GM21528 (cell line): ENCODE data around the gene KLK3.

Experiments used
- ATAC-seq: cut with Tn5 transposase; IDR thresholded peaks from one replicate; pipeline ENCODE4 v1.9.1; 2021; ENCODE audit warnings: mild to moderate bottlenecking, moderate library complexity; ENCODE audit not compliant: unreplicated experiment, low FRiP score

Gene KLK3

DNA sequence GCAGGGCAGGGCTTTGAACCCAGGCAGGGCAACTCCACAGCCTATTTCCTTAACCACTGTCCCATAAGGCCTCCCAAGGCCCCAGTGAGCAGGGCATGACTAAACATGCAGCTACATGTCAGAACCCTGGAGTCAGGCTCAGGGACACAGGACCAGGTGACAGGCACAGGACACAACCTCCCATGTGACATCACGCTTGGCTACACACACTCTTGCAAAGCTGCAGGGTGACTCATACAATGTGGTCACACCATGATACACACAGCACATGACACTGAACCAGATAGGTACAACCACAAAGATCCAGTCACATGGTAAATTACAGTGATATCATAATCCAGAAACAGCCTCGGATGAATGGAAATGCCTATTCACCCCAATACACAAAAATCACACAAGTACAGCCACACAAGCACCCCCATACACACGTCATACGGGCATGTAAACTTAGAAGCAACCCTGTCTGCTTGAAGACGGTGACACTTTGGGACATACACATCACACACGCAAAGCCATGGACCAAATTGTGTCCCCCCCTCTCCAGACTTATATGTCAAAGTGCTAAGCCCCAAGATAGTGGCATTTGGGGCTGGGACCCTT lies 42.0 kb downstream of the KLK3 start:
- ATAC-seq, result peak; percentile 73

DNA sequence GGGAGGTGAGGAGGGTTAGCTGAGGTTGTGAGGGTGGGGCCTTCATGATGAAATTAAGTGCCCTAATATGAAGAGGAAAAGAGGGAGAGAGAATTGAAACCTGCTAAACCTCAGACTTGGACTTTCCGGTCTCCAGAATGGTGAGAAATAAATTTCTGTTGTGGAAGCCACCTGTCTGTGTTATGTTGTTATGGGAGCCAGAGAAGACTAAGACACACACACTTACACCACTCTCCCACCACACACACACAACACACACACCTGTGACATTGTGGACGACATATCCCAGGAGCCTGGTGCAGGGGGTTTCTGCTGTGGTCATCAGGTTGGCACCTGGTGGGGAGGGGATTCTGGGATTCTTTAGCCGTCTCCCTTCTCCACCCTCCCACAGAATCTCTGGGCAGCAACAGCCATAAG lies 42.5 kb downstream of the KLK3 start:
- peak; percentile 29 for ATAC-seq

DNA sequence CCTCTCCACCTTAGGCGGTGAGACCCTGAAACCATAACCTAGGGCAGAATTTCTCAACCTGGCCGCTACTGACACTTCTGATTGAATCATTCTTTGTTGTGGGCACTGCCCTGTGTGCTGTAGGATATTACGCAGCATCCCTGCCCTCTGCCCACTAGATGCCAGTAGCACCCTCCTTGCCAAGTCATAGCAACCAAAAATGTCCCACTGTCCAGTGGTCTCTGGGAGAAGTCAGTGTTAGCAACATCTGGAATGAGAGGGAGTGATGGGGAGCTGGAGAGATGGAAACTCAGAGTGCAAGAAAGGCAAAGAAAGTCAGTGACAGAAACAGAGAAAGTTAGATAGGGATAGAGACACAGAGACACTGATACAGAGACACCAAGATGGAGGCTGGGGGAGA lies 42.9 kb downstream of the KLK3 start:
- ATAC-seq, result no peak

DNA sequence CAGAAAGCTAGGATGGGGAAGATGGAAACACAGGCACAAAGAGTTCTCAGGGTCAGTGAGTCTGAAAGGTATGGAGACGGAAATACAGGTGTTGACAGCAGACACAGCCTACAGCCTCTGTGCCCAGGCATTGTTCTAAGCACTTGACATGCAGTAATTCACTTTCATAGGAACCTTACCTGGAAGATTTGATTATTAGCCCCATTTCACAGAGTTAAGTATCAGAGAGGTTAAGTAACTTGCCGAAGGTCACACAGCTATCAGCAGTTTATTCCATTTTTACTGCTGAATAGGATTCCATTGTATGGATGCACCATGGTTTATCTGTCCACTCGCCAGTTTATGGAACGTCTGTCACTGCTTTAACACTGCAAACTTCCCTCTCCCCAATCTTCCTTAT lies 43.3 kb downstream of the KLK3 start:
- no peak for ATAC-seq

DNA sequence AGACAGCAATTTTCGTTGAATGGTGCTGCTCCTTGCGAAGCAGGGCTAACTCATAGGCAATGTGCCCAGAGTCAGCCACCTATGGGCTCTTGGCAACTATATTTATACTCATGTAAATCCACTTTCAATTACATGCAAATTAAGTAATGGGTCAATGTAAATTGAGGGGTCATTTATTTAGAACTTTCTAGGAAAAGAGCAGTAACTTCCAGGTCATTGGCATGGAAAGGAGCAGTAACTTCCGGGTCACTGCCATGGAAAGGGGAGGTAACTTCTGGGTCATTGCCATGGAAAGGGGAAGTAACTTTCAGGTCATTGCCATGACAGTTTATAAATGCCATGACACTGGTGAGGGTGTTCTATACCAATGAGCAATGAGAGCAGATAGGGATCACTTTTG lies 44.9 kb downstream of the KLK3 start:
- no peak for ATAC-seq

DNA sequence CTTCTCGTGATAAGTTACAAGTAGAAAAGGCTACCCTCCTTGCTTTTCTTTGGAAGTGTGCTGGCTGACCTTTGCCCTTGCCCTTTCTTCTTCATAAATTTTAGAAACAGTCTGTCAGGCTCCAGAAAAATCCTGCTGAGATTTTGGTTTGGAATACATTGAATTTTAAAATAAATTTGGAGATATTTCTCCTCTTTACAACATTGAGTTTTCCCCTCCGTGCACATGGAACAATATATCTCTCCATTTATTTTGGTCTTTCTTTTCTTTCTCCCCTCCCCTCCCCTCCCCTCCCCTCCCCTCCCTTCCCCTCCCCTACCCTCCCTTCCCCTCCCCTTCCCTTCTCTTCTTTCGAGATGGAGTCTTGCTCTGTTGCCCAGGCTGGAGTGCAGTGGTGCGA lies 47.9 kb downstream of the KLK3 start:
- ATAC-seq, result no peak

DNA sequence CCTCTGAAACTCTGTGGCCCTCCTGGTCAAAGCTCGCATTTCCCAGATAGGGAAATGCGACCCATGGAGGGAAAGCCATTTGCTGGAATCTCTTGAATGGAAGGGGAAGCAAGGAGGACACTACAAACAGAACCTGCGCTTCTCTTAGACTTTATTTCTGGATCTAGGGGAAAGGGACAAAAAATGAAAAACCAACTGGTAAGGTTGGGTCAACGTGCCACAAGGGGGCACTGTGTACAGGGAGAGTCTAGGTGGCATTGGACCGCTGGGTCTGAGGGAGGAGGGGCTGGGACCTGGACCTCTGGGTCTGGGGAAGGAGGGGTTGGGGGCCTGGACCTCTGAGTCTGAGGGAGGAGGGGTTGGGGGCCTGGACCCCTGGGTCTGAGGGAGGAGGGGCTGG lies 51.5 kb downstream of the KLK3 start:
- no peak for ATAC-seq

DNA sequence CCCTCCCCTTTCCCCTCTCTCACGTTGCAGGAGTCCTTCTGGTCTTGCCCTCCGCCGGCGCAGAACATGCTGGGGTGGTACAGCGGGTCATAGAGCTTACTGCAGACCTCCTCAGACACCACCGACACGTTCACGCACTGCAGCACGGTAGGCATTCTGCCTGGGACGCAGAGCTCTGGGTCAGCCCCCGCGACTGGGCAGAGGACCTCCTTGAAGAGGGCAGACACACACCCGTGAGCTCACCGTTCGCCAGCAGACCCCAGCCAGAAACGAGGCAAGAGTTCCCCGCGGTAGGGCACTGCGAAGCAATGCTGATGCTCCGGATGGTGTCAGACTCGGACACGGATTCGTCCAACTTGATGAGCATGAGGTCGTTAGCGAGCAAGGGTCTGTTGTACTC lies 53.6 kb downstream of the KLK3 start:
- no peak for ATAC-seq

DNA sequence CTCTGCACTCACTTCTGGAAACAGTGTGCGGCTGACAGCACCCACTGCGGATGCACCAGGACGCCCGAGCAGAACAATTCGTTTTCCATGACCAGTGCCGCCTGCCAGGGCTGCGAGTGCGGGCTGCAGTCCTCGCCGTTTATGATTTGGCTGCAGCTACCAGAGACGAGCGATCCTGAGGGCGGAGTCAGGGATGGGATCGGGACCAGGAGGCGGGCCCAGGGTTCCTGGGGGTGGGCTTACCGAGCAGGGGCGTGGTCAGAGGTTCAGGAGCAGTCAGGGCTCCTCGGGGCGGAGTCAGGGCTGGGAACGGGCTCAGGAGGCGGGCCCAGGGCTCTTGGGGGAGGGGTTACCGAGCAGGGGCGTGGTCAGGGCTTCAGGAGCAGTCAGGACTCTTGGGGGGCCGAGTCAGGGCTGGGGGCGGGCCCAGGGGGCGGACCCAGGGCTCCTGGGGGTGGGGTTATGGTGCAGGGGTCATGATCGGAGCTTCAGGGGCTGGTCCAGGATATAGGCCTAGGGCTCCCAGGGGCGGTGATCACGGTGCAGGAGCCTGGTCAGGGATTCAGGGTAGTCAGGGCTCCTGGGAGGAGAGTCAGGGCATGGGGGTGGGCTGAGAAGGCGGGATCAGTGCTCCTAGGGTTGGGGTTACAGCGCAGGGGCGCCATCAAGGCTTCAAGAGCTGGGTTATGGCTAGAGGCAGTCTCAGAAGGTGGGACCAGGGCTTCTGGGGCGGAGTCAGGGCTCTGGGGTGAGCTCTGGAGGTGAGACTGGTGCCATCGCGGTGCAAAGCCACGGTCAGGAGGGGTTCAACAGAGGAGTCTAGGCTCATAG lies 54.7 kb downstream of the KLK3 start:
- no peak for ATAC-seq
